ENCODE measurements around the gene TCF3.

Gene TCF3

GRCh38 chr19:1567848-1568227, 84.6 kb downstream of the TCF3 start:
- CTCF ChIA-PET = no interaction called here
- no peak for DNase-seq (ENCODE audit: low read depth, low spot score)
- H3K4me3 ChIP-seq (ENCODE audit: low read depth, low read length) = peak overlapping the region; percentile 78
- POLR2A ChIA-PET = no interaction called here
- TF ChIP-seq CTCF (IDR thresholded peaks at IDR 0.05; ENCODE audit: insufficient read depth, low read length, missing control alignments) = no peak

DNA sequence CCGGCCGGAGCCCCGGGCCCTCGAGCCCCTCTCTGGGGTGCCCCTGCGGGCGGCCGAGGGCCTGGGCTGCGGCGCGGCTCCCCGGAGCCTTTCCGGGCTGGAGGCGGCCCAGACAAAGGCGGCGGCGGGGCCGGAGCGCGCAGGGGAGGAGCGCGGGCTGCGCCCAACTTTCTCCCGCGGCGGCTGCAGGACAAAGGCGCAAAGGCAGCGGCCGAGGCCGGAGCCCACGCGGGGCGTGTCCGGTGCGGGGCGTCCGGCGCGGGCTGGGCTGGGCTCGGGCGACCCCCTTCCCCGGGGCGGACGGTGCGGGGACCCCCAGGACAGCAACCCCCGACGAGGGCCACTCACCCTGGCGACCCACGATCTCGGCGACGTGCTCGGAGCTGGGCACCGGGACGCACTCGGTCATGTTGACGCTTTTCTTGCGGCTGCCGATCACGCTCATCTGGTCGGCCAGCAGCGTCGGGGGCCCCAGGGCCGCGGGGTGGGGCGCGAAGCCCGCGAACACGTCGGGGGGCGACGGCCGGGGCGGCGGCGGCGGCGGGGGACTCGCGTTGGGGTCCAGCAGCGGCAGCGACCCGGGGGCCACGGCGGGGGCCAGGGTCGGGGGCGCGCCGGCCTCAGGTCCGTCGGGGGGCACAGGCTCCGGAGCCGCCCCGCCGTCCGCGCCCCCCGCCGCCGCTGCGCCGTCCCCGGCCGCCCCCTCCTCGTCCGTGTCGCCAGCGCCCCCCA, 85.1 kb downstream of the TCF3 start:
- no peak for TF ChIP-seq CTCF (IDR thresholded peaks at IDR 0.05; ENCODE audit: insufficient read depth, low read length, missing control alignments)
- peak overlapping the region; percentile 78 for H3K4me3 ChIP-seq (ENCODE audit: low read depth, low read length)
- POLR2A ChIA-PET = interaction anchor here (1.1 kb wide), 1 partner anchor 38 kb away, joined by 3 read pairs; the partner anchor contains the start of gene UQCR11
- no peak for DNase-seq (ENCODE audit: low read depth, low spot score)
- CTCF ChIA-PET = interaction anchor here (1.3 kb wide), 1 partner anchor 16 kb away, joined by 4 read pairs; no protein-coding TSS in a partner anchor

DNA sequence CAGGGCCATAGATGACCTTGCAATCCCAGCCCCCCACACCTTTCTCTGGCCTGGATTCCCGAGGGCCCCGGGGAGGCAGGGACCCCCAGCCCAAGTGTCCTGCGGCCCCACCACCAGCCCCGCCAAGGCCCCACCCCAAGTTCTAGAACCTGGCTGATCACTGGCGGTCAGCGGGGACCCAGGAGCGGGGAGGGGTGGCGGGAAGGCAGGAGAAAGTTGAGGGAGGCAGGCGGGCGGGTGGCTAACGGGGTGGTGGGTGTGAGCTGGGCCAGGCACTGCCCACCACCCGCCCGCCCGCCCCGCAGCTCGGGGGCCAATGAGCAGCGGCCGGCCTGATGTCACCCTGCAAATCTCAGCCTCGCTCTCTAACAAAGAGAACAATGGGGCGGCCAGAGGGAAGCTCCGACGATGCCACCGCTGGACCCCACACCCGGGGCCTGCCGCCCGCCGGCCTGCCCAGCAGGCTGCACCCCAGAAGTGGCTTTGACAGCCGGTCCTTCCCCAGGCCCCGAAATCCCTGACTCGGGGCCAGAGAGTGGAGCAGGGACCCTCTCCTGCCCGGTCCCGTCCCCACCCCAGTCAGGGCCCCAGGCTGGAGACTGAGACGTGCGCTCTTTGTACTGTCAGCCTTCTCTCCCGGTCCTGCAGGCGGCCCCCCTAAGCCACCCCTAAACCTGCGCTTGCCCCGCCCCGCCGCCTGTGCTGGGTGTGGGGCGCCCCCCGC, 85.9 kb downstream of the TCF3 start:
- CTCF ChIA-PET = interaction anchor here (1.3 kb wide), 1 partner anchor 15 kb away, joined by 4 read pairs; no protein-coding TSS in a partner anchor
- POLR2A ChIA-PET = interaction anchor here (1.0 to 1.1 kb wide), 2 partner anchors 26 to 39 kb away, joined by 3 to 6 read pairs; partner anchors contain the start of genes MBD3 and UQCR11
- DNase-seq (ENCODE audit: low read depth, low spot score) = peak; percentile 9
- TF ChIP-seq CTCF (IDR thresholded peaks at IDR 0.05; ENCODE audit: insufficient read depth, low read length, missing control alignments) = no peak
- H3K4me3 ChIP-seq (ENCODE audit: low read depth, low read length) = peak overlapping the region; percentile 78

- no peak for DNase-seq (ENCODE audit: low read depth, low spot score)
- POLR2A ChIA-PET = no interaction called here
- CTCF ChIA-PET = interaction anchor here (0.8 to 4.8 kb wide), 2 partner anchors 12 to 17 kb away, joined by 3 to 26 read pairs; no protein-coding TSS in a partner anchor
- no peak for TF ChIP-seq CTCF (IDR thresholded peaks at IDR 0.05; ENCODE audit: insufficient read depth, low read length, missing control alignments)
- H3K4me3 ChIP-seq (ENCODE audit: low read depth, low read length) = no peak overlapping the region
Observed at GRCh38 chr19:1563251-1563650, 89.2 kb downstream of the TCF3 start.

- no peak for DNase-seq (ENCODE audit: low read depth, low spot score)
- ChIA-PET POLR2A (interaction anchor here (0.5 kb wide), 1 partner anchor 10 kb away, joined by 3 read pairs; no protein-coding TSS in a partner anchor), CTCF (interaction anchor here (4.8 kb wide), 1 partner anchor 15 kb away, joined by 26 read pairs; no protein-coding TSS in a partner anchor)
- no peak overlapping the region for H3K4me3 ChIP-seq (ENCODE audit: low read depth, low read length)
- no peak for TF ChIP-seq CTCF (IDR thresholded peaks at IDR 0.05; ENCODE audit: insufficient read depth, low read length, missing control alignments)
Observed at GRCh38 chr19:1561236-1561842, 91.1 kb downstream of the TCF3 start.
